Spleen (tissue), 11 donors: Measurements from ENCODE around the gene SLC8A2. TPM values are rescaled to one million over a fixed set of nuclear protein-coding genes. Genes with fewer than 3 reads are reported as not detected.

Experiments used
- DNase-seq: peaks from one replicate; pipeline ENCODE4 v3.0.0-alpha.2; 2020
- H3K27ac ChIP-seq, 8 donors: fragments of 200-600 bp; sonication (generic) in 7 of 8; 1 replicate in 4 of 8; 2 replicates in 4 of 8; pipeline versions ENCODE4 v1.5.0 to v1.8.0; 2016 to 2021; ENCODE audit warnings: inconsistent platforms in 4 of 8, mild to moderate bottlenecking in 4 of 8, moderate library complexity in 1 of 8
- H3K27me3 ChIP-seq, 7 donors: fragments of 200-600 bp; sonication (generic) in 6 of 7; replicated peaks in 1 of 7; 1 replicate in 4 of 7; 2 replicates in 3 of 7; pipeline versions ENCODE4 v1.5.0 to v1.8.0; 2016 to 2021; ENCODE audit warnings: inconsistent platforms in 3 of 7, mild to moderate bottlenecking in 1 of 7
- H3K36me3 ChIP-seq, 6 donors: fragments of 200-600 bp; sonication (generic) in 5 of 6; 1 replicate in 4 of 6; 2 replicates in 2 of 6; pipeline versions ENCODE4 v1.5.0 to v1.8.0; 2016 to 2021; ENCODE audit warnings: inconsistent platforms in 2 of 6
- H3K4me1 ChIP-seq, 6 donors: fragments of 200-600 bp; sonication (generic) in 5 of 6; 1 replicate in 3 of 6; 2 replicates in 3 of 6; pipeline versions ENCODE4 v1.5.0 to v1.8.0; 2016 to 2021; ENCODE audit warnings: inconsistent platforms in 3 of 6
- H3K4me3 ChIP-seq, 8 donors: fragments of 200-600 bp; sonication (generic) in 7 of 8; 1 replicate in 4 of 8; 2 replicates in 4 of 8; pipeline versions ENCODE4 v1.5.0 to v1.8.0; 2016 to 2021; ENCODE audit warnings: inconsistent platforms in 4 of 8, mild to moderate bottlenecking in 4 of 8, moderate library complexity in 2 of 8
- H3K9me3 ChIP-seq, 8 donors: fragments of 200-600 bp; sonication (generic) in 7 of 8; 1 replicate in 4 of 8; 2 replicates in 4 of 8; pipeline versions ENCODE4 v1.5.0 to v1.8.0; 2016 to 2021; ENCODE audit warnings: inconsistent platforms in 4 of 8
- CTCF ChIP-seq, 11 experiments: fragments of 200-600 bp in 7 of 11; fragments of 450-650 bp in 4 of 11; sonication (generic) in 4 of 11; IDR thresholded peaks in 8 of 11; conservative IDR thresholded peaks in 3 of 11; 1 replicate in 7 of 11; 2 replicates in 4 of 11; pipeline versions ENCODE4 v1.4.0 to v1.8.0; 2016 to 2021; ENCODE audit warnings: antibody characterized with exemption in 11 of 11, inconsistent platforms in 4 of 11, mild to moderate bottlenecking in 1 of 11
- POLR2A ChIP-seq, 3 donors: fragments of 450-650 bp; IDR thresholded peaks; one replicate each; pipeline ENCODE4 v1.5.1; 2017; ENCODE audit warnings: antibody characterized with exemption in 3 of 3, mild to moderate bottlenecking in 1 of 3
- POLR2AphosphoS5 ChIP-seq, 3 donors: sonication (generic); formaldehyde crosslinking; IDR thresholded peaks; one replicate each; pipeline ENCODE4 v1.5.1; 2017; ENCODE audit warnings: antibody characterized with exemption in 3 of 3
- WGBS, 5 donors: extraction: QIAGEN DNeasy Blood & Tissue Kit in 3 of 5; methylation state at CpG; one replicate each; pipeline versions ENCODE4 v1.1.5 to v1.1.7; 2013 to 2018; 5-methylcytosine and 5-hydroxymethylcytosine counted together
- intact Hi-C: fragments of 100-400 bp; cut with DNase I; formaldehyde crosslinking; loops from one replicate; pipeline ENCODE4 v1.15.0; 2023; ENCODE audit warnings: low total_unique reads
- polyA plus RNA-seq, 3 donors: library from polyadenylated mRNA; stranded (reverse); fragments of 200-250 nt; gene quantifications; one replicate each; pipeline ENCODE4 v1.2.1, GENCODE V29; 2013
- total RNA-seq, 7 donors: library from RNA; depleted of rRNA in 3 of 7; stranded (reverse); fragments of >200 nt in 3 of 7; fragmentation: NEBNext Ultra II Directional in 4 of 7; extraction: Animal tissue kit (Norgen Biotek cat#: 25700) in 4 of 7; gene quantifications; one replicate each; pipeline versions ENCODE4 v1.1.0 to v1.2.1, GENCODE V29; 2016 to 2021
- donor health status: healthy with polysubstance abuse.
- donor health status: DM: no; HTN: no; CAD: no; lungs with moderate emphysema.
- donor health status: DM: no; HTN: no; CAD: no.
- donor health status: Bipolar disorder and iron deficiency.
- donor health status: healthy.
- donor health status: DM: no; HTN: no; CAD: no.
- donor health status: DM: yes; HTN: yes; CAD: no.

The SLC8A2 gene
- total and polyA plus RNA-seq, 10 donors, result 0.02 to 0.19 TPM; not detected in 8

GRCh38 chr19:47518139-47518538 is 46.4 kb upstream of the SLC8A2 start:
- 18 to 27% (median 24%) methylated on average over 4 of the region's 4 CpGs for WGBS, 5 donors
- Histone ChIP-seq H3K27me3 (peaks cover 0 to 35% (median 9%) of the 10 kb centered on the region in 7 donors), H3K4me1 (peaks cover 18 to 81% (median 50%) of the 10 kb centered on the region in 6 donors), H3K27ac (no peak overlapping the region), H3K9me3 (no peaks in the 10 kb centered on the region), H3K36me3 (no peaks in the 10 kb centered on the region), H3K4me3 (no peak overlapping the region)
- no peak for DNase-seq
- peak in 1 of 3 donors; percentile 20 for TF ChIP-seq POLR2AphosphoS5 (IDR thresholded peaks at IDR 0.05)
- no peak for TF ChIP-seq POLR2A (IDR thresholded peaks at IDR 0.05)
- intact Hi-C loops, result loop anchor here (5.0 kb wide), 1 partner anchor 89 kb away; the partner anchor contains the start of gene BICRA

- Histone ChIP-seq H3K27ac (peak within 1 kb of the TSS; percentile 91 to 98 (median 95)), H3K4me3 (peak within 1 kb of the TSS; percentile 70 to 96 (median 85)), H3K4me1 (peaks cover 43 to 88% (median 67%) of the 10 kb centered on the region in 6 donors), H3K27me3 (peaks cover 0 to 4% (median 0%) of the 10 kb centered on the region in 7 donors), H3K36me3 (peaks cover 0 to 21% (median 0%) of the 10 kb centered on the region in 6 donors), H3K9me3 (no peaks in the 10 kb centered on the region)
- 0 to 2% (median 0%) methylated on average over 28 to 78 of the region's 78 CpGs for WGBS, 5 donors
- TF ChIP-seq POLR2AphosphoS5 (IDR thresholded peaks at IDR 0.05) (peak; percentile 93 to 97 (median 94)), POLR2A (IDR thresholded peaks at IDR 0.05) (peak; percentile 9 to 60 (median 24)), CTCF (IDR thresholded peaks at IDR 0.05 in 8 of 11, conservative IDR thresholded peaks at IDR 0.05 in 3 of 11) (no peak)
- peak; percentile 100 for DNase-seq
- intact Hi-C loops, result loop anchor here (5.0 kb wide), 1 partner anchor 92 kb away; the partner anchor contains the start of gene BICRA
Observed at GRCh38 chr19:47514869-47515588, 43.3 kb upstream of the SLC8A2 start, which contains the start of gene NAPA. NAPA (minus strand) TSS chr19:47515063; CDS start chr19:47514940, 123 bp downstream.

- intact Hi-C loops, result no loop called here
- Histone ChIP-seq H3K9me3 (no peaks in the 10 kb centered on the region), H3K27me3 (no peaks in the 10 kb centered on the region), H3K4me3 (peak overlapping the region; percentile 70 to 96 (median 85)), H3K4me1 (peaks cover 44 to 92% (median 75%) of the 10 kb centered on the region in 6 donors), H3K27ac (peak overlapping the region; percentile 91 to 98 (median 95)), H3K36me3 (peaks cover 0 to 29% (median 0%) of the 10 kb centered on the region in 6 donors)
- DNase-seq, result peak; percentile 82
- TF ChIP-seq CTCF (IDR thresholded peaks at IDR 0.05 in 8 of 11, conservative IDR thresholded peaks at IDR 0.05 in 3 of 11) (no peak), POLR2A (IDR thresholded peaks at IDR 0.05) (no peak), POLR2AphosphoS5 (IDR thresholded peaks at IDR 0.05) (no peak)
- WGBS, 5 donors, result 4 to 6% (median 6%) methylated on average over 38 to 40 of the region's 40 CpGs
Observed at GRCh38 chr19:47514151-47514868, 42.6 kb upstream of the SLC8A2 start.

GRCh38 chr19:47512948-47513319 is 41.2 kb upstream of the SLC8A2 start:
- Histone ChIP-seq H3K27ac (peak overlapping the region in 7 of 8 donors; percentile 62 to 98 (median 93)), H3K9me3 (no peaks in the 10 kb centered on the region), H3K36me3 (peaks cover 0 to 32% (median 0%) of the 10 kb centered on the region in 6 donors), H3K4me1 (peaks cover 42 to 92% (median 73%) of the 10 kb centered on the region in 6 donors), H3K4me3 (peak overlapping the region in 3 of 8 donors; percentile 81 to 86 (median 84)), H3K27me3 (no peaks in the 10 kb centered on the region)
- 66 to 79% (median 69%) methylated on average over 8 of the region's 8 CpGs for WGBS, 5 donors
- no peak for DNase-seq
- intact Hi-C loops, result no loop called here
- TF ChIP-seq CTCF (IDR thresholded peaks at IDR 0.05 in 8 of 11, conservative IDR thresholded peaks at IDR 0.05 in 3 of 11), result no peak
- TF ChIP-seq POLR2AphosphoS5 (IDR thresholded peaks at IDR 0.05), result no peak
- no peak for TF ChIP-seq POLR2A (IDR thresholded peaks at IDR 0.05)
